Heart right ventricle (tissue), 16 donors: Measurements from ENCODE around the gene GIT1. TPM values are rescaled to one million over a fixed set of nuclear protein-coding genes. Genes with fewer than 3 reads are reported as not detected.

Experiments
- ATAC-seq, 8 donors: fragments of 200-7000 bp; cut with Tn5 transposase; one replicate each; pipeline ENCODE4 v1.9.1; 2020; ENCODE audit warnings: mild to moderate bottlenecking in 8 of 8, moderate library complexity in 8 of 8, moderate number of reproducible peaks in 1 of 8
- DNase-seq, 2 donors: peaks; one replicate each; pipeline ENCODE4 v3.0.0-alpha.2; 2020
- H3K27ac ChIP-seq, 10 donors: fragments of 200-600 bp; sonication (generic) in 2 of 10; one replicate each; pipeline versions ENCODE4 v1.5.0 to v1.8.0; 2020 to 2022; ENCODE audit warnings: mild to moderate bottlenecking in 3 of 10
- H3K27me3 ChIP-seq, 7 donors: fragments of 200-600 bp; one replicate each; pipeline ENCODE4 v1.8.0; 2021 to 2022; ENCODE audit warnings: mild to moderate bottlenecking in 2 of 7
- H3K36me3 ChIP-seq, 9 donors: fragments of 200-600 bp; sonication (generic) in 1 of 9; one replicate each; pipeline versions ENCODE4 v1.5.0 to v1.8.0; 2020 to 2022; ENCODE audit warnings: mild to moderate bottlenecking in 2 of 9
- H3K4me1 ChIP-seq, 9 donors: fragments of 200-600 bp; sonication (generic) in 1 of 9; one replicate each; pipeline versions ENCODE4 v1.5.0 to v1.8.0; 2020 to 2022; ENCODE audit warnings: mild to moderate bottlenecking in 4 of 9
- H3K4me3 ChIP-seq, 10 donors: fragments of 200-600 bp; sonication (generic) in 2 of 10; one replicate each; pipeline versions ENCODE4 v1.5.0 to v1.8.0; 2020 to 2022; ENCODE audit warnings: mild to moderate bottlenecking in 7 of 10, moderate library complexity in 2 of 10
- H3K9me3 ChIP-seq, 11 donors: fragments of 200-600 bp in 10 of 11; sonication (generic) in 2 of 11; one replicate each; pipeline versions ENCODE4 v1.5.0 to v1.8.0; 2013 to 2022; ENCODE audit warnings: mild to moderate bottlenecking in 2 of 11, control low read depth in 1 of 11, moderate library complexity in 1 of 11
- WGBS, 2 donors: extraction: QIAGEN DNeasy Blood & Tissue Kit; methylation state at CpG; one replicate each; pipeline ENCODE4 v1.1.7; 2013; ENCODE audit warnings: inconsistent platforms in 1 of 2; 5-methylcytosine and 5-hydroxymethylcytosine counted together
- intact Hi-C, 10 donors: fragments of 100-400 bp; cut with DNase I; formaldehyde crosslinking; loops; one replicate each; pipeline versions ENCODE4 v1.11.1 to v1.14.2; 2022
- long read RNA-seq, 3 donors: library from polyadenylated mRNA; unstranded; transcript quantifications; one replicate each; pipeline ENCODE4 v2.0.0, GENCODE V29; 2020 to 2021
- polyA plus RNA-seq, 2 donors: library from polyadenylated mRNA; stranded (reverse); fragments of 200-250 nt; gene quantifications; one replicate each; pipeline ENCODE4 v1.2.3, GENCODE V29; 2013
- total RNA-seq, 10 donors: library from RNA; stranded (reverse); fragmentation: NEBNext Ultra II Directional in 3 of 10; extraction: Animal tissue kit (Norgen Biotek cat#: 25700) in 3 of 10; gene quantifications; one replicate each; pipeline versions ENCODE4 v1.2.1 to v1.2.4, GENCODE V29; 2021 to 2023
- TF ChIP-seq, protein P1 (sequence below), 9 donors: fragments of 200-600 bp; sonication (generic) in 2 of 9; IDR thresholded peaks; one replicate each; pipeline versions ENCODE4 v1.5.0 to v1.8.0; 2021 to 2022; ENCODE audit warnings: antibody characterized with exemption in 9 of 9, mild to moderate bottlenecking in 5 of 9, moderate library complexity in 1 of 9
- donor health status: Arrhythmogenic right ventricular cardiomyopathy.
- donor health status: ischemic (EF 13 %, LVEDD 7.1; RV severe dilation, severe dysfunction).
- donor health status: healthy with polysubstance abuse.
- donor health status: DM: no; HTN: yes; CAD: no.
- donor health status: DM: no; HTN: no; CAD: no.
- donor health status: ischemic (EF 25% LVEDD 6.9; RV normal size, moderate dysfunction).
- donor health status: ischemic (EF 25% LVEDD 5.7; RV mildly dilated, moderate dysfunction).
- donor health status: healthy.
- donor health status: DM: yes; HTN: yes; CAD: no.
- donor health status: Ischemic cardiomyopathy.
- donor health status: ischemic (EF 35%, LVEDD 5.7; RV mildly dilated, moderate dysfunction).
- donor health status: nonischemic (EF 11% LVEDD 7.7; RV severe dilation, severe dysfunction).
- donor health status: DM: yes; HTN: yes; CAD: no.
- donor health status: PGD.
- donor health status: ischemic (EF 29% LVEDD 5.4; RV normal size, mild dysfunction).
- donor health status: nonischemic (EF 23%, LVEDD 6.1; RV moderate dilation, normal function).

The GIT1 gene, protein sequence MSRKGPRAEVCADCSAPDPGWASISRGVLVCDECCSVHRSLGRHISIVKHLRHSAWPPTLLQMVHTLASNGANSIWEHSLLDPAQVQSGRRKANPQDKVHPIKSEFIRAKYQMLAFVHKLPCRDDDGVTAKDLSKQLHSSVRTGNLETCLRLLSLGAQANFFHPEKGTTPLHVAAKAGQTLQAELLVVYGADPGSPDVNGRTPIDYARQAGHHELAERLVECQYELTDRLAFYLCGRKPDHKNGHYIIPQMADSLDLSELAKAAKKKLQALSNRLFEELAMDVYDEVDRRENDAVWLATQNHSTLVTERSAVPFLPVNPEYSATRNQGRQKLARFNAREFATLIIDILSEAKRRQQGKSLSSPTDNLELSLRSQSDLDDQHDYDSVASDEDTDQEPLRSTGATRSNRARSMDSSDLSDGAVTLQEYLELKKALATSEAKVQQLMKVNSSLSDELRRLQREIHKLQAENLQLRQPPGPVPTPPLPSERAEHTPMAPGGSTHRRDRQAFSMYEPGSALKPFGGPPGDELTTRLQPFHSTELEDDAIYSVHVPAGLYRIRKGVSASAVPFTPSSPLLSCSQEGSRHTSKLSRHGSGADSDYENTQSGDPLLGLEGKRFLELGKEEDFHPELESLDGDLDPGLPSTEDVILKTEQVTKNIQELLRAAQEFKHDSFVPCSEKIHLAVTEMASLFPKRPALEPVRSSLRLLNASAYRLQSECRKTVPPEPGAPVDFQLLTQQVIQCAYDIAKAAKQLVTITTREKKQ
- total RNA-seq (10 to 100 TPM; 20.6 to 34.7 (median 28.1) TPM), polyA plus RNA-seq (10 to 100 TPM; 31.6 to 35.4 TPM)
- long read RNA-seq, donor 1, partial matches to known transcripts, result 1 of 23 reads
- long read RNA-seq, donor 1, other reads (novel, unspliced or antisense), result 22 of 23 reads
- long read RNA-seq, donor 2, partial matches to known transcripts, result 1 of 13 reads
- long read RNA-seq, donor 2, other reads (novel, unspliced or antisense), result 11 of 13 reads
- long read RNA-seq, donor 3, partial matches to known transcripts, result 15 of 23 reads
- long read RNA-seq, donor 3, other reads (novel, unspliced or antisense), result 8 of 23 reads

DNA sequence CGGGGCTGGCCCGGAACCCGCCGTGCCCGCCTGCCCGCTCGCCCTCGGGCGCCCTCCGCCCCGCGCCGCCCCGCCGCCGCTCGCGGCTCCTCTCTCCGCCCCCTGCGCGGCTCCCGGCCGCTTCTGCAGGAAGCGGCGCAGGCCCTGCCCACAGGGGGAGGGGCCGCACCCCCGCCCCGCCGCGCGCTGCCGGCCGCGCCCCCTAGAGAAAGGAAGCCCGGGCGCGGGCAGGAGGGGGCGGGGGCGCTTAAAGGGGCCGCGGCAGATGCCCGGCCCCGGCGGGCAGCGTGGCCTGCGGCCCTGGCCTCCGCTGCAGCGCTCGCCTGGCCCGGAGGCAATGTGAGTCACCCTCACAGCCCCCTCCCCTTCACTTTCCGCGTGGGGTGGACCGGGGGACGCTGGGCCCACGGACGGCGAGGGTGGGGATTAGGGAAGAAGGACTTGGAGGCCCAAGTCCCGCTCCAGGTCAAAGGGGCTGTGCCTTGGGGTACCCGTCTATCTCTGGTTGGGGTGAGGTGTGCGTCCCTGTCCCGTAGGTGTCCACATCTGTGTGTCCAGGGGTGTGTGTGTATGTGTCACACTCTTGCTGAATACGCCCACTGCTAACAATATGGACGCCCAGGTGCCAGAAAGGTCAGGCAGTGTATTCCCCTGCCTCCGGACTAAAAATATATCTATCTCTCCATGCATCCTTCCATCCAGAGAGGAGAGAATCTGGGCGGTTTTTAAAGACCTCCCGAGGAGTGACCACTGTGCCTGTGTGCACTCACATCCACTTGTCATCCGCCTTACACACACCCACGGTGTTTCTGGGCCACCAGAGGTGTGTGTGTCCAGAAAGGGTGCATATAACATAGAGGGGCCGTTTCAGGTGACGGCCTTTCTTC is at the start of gene GIT1:
TSS of gene GIT1 (minus strand) at position 125 of the 887 bp plus-strand sequence. CDS start 270 bp downstream, outside the sequence.
- intact Hi-C loops, result no loop called here
- 4 to 8% methylated on average over 46 to 69 of the region's 70 CpGs for WGBS, 2 donors
- H3K4me3 ChIP-seq, result peak within 1 kb of the TSS; percentile 72 to 95 (median 88)

DNA sequence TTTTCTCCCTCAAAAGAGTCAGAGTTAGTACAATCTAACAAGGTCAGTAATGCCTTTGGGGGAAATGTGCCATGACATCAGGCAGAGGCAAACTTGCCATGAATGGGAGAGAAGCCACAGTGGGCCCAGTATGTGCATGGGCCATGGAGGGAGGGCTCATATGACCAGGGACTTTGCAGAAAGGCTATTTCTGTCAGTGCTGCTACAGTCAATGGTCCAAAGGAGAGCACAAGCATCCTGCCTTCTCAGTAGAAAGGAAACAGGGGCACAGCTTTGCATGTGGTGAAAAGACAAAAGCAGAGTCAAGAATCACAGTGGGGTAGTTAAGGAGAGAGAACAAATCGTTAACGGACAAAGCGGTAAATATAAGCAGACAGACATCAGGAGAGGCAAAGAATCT is 44.4 kb upstream of the GIT1 start:
- Histone ChIP-seq H3K27ac (peak overlapping the region in 3 of 10 donors; percentile 13 to 20 (median 15)), H3K27me3 (no peaks in the 10 kb centered on the region), H3K4me1 (peaks cover 0 to 17% (median 7%) of the 10 kb centered on the region in 9 donors), H3K36me3 (peaks cover 0 to 90% (median 44%) of the 10 kb centered on the region in 9 donors), H3K9me3 (no peaks in the 10 kb centered on the region), H3K4me3 (no peak overlapping the region)
- ATAC-seq (peak in 1 of 8 donors; percentile 29), DNase-seq (no peak)
- 93 to 95% methylated on average over 3 of the region's 3 CpGs for WGBS, 2 donors
- TF ChIP-seq, protein P1, sequence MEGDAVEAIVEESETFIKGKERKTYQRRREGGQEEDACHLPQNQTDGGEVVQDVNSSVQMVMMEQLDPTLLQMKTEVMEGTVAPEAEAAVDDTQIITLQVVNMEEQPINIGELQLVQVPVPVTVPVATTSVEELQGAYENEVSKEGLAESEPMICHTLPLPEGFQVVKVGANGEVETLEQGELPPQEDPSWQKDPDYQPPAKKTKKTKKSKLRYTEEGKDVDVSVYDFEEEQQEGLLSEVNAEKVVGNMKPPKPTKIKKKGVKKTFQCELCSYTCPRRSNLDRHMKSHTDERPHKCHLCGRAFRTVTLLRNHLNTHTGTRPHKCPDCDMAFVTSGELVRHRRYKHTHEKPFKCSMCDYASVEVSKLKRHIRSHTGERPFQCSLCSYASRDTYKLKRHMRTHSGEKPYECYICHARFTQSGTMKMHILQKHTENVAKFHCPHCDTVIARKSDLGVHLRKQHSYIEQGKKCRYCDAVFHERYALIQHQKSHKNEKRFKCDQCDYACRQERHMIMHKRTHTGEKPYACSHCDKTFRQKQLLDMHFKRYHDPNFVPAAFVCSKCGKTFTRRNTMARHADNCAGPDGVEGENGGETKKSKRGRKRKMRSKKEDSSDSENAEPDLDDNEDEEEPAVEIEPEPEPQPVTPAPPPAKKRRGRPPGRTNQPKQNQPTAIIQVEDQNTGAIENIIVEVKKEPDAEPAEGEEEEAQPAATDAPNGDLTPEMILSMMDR (IDR thresholded peaks at IDR 0.05), result no peak
- intact Hi-C loops, result loop anchor here in 2 of 10 donors (10.0 kb wide), 1 partner anchor 301 kb away; the partner anchor contains the start of gene SSH2 (in 2 of the 2)

More for the DNA sequence above, at the start of gene GIT1:
- Histone ChIP-seq H3K4me1 (peaks cover 22 to 86% (median 77%) of the 10 kb centered on the region in 9 donors), H3K27ac (peak within 1 kb of the TSS; percentile 78 to 96 (median 91)), H3K36me3 (no peaks in the 10 kb centered on the region), H3K9me3 (no peaks in the 10 kb centered on the region), H3K27me3 (peaks cover 0 to 13% (median 0%) of the 10 kb centered on the region in 7 donors)
- DNase-seq (peak; percentile 84 to 89), ATAC-seq (peak; percentile 53 to 86 (median 74))
- TF ChIP-seq, protein P1 (IDR thresholded peaks at IDR 0.05), result peak in 3 of 9 donors; percentile 7 to 35 (median 33)

DNA sequence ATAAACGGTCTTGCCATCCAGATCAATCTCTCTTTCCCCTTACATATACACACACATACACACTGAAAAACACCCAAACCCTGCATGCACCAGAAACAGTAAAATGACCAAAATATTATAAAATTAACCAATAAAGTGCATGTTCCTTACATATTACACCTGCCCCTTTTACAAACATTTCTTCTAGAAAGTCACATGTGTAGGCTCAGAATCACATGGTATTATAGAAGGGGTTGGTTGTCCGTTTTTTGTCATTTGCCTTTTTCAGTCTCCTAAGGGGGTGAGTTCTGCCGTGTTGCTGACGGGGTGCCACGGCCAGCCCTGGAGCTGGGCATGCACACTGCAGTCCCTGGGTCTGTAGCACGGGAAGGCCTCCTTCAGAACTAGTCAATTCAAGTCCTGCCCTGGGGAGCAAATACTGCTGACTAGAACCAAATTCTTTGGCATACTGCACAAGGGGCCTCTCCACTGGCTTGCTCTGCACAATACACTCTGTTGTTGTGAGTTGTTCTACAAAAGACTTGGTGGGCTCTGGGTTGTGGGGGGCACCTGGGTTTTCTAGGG is 41.3 kb upstream of the GIT1 start:
- ATAC-seq, result no peak
- TF ChIP-seq, protein P1 (IDR thresholded peaks at IDR 0.05), result no peak
- 79 to 85% methylated on average over 6 of the region's 6 CpGs for WGBS, 2 donors
- intact Hi-C loops, result loop anchor here in 2 of 10 donors (10.0 kb wide), 1 partner anchor 304 kb away; the partner anchor contains the start of gene SSH2 (in 2 of the 2)
- peaks cover 0 to 30% (median 11%) of the 10 kb centered on the region in 9 donors for H3K4me1 ChIP-seq
- no peak for DNase-seq
- H3K27ac ChIP-seq, result no peak overlapping the region
- no peak overlapping the region for H3K4me3 ChIP-seq
- H3K36me3 ChIP-seq, result peaks cover 0 to 83% (median 36%) of the 10 kb centered on the region in 9 donors
- H3K27me3 ChIP-seq, result no peaks in the 10 kb centered on the region
- no peaks in the 10 kb centered on the region for H3K9me3 ChIP-seq
